CD4-positive, alpha-beta T cell treated with Interleukin-4 for 4 hours (primary cell): Measurements from ENCODE around the gene BRD2.
A peak's percentile ranks its signal among the peaks of the same experiment; 100 is the strongest.

ENCODE experiments used
- DNase-seq: peaks from one replicate; pipeline ENCODE4 v3.0.0-alpha.2; 2020

Gene BRD2

DNA sequence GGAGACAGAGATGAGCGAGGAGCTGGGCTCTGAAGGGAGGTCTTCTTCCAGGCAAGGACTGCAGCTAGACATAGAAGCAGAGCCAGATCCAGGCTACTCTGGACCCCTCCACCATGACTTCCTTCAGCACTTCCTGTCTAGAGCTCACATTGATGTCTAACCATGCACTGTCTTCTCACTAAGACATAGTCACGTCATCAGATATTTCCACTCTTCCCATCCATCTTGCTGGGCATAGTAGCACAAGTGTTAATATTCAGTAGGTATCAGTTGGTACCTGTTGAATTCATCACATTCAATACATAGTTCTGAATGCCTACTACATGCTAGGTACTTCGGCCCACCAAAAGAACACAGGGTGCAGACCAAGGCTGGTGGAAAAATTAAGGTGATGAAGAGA lies 18.4 kb upstream of the BRD2 start:
- no peak for DNase-seq

DNA sequence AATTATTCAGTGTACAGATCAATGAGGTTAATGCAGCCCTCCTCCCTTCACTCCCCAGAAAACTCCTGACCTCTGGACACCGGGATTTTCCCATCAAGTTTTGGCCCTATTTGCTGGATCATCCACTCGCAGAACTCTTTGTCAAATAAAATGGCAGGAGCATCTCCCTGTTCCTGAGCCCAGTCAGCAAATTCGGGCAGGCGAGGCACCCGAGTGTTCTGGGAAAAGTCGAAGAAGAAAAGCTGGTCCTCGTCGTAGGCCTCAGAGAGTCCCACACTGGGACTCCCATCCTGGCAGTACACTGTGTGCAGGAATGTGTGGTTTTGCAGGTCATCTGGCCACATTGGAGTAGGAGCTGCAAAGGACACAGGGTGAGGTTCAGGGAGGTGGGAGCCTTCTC lies 17.9 kb upstream of the BRD2 start:
- DNase-seq, result no peak

DNA sequence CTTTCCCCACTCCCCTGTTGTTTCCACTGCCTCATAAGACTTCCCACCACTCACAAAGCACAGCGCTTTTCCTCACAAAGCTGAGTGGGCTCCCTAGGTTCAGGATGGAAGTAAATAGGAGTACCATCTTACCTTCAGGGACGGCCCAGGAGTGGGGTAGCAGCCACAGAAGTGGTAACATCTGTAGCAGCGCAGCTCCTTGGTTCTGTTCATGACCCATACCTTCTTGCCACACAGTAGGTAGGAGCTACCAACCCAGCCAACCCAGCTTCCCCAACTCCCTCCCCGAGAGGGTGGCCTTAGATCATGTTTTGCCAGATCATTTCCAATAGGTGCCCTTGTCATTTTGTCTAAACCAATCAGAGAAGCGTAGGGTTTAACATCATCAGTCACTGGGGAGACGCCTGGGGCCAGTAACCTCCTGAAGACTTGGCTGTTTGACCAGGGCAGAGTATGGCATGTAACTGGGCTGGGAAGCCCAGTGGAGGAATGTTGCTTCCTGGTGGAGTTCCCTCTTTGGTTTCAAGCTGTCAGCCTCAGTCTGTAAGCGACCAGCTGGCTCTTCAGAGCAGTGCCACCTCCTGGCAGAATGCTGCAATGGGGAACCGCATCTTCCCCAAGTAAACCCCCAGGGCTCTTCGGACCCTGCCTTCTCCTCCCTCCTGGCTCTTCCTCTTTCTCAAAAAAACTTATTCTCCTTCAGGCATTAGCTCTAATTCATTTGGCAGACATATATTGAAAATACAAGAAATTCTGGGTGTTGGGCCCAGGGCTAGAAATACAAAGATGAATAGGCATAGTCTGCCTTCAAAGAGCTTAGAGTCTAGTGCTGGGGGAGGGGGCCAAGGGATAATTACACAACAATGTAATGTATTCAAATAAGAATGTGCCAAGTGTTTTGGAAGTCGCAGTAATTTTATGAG lies 15.3 kb upstream of the BRD2 start, which contains the start of gene HLA-DMA:
TSS of gene HLA-DMA (minus strand) at position 281 of the 923 bp plus-strand sequence. CDS start at position 220, 61 bp downstream.
- DNase-seq, result peak; percentile 89

DNA sequence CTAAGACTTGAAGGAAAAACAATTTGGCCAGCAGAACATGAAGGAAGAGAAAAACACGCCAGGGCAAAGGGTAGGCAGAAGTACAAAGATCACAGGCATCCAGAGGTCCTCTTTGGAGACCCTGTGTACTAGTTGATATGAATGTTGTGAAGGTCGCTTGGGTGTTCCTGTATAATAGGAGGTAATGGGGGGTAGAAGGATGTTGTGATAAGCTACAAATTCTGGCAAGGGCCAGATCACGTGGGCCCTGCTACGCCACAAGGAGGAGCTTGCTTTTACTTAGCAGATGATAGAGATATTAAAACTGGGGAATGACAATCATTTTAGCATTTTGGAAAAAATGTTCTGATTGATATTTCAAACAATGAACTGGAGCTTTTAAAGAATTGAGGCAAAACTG lies 14.6 kb upstream of the BRD2 start:
- no peak for DNase-seq

DNA sequence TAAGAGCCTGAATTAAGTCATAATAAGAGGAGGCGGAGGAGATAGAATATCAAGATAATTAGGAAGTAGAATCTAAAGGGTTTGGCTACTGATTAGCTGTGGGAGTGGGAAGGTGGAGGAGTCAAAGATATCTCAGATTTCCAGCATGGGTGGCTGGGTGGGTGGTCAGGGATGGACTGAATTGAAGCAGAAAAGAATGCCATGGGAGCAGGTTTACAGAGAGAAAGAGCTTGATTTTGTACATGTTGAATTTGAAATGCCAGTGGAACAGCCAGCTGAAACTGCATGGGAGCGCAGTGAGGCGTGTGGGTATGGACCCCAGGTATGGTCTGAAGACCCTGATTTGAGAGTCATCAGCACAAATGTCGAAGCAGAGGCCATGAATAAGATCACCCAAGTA lies 14.1 kb upstream of the BRD2 start:
- no peak for DNase-seq

DNA sequence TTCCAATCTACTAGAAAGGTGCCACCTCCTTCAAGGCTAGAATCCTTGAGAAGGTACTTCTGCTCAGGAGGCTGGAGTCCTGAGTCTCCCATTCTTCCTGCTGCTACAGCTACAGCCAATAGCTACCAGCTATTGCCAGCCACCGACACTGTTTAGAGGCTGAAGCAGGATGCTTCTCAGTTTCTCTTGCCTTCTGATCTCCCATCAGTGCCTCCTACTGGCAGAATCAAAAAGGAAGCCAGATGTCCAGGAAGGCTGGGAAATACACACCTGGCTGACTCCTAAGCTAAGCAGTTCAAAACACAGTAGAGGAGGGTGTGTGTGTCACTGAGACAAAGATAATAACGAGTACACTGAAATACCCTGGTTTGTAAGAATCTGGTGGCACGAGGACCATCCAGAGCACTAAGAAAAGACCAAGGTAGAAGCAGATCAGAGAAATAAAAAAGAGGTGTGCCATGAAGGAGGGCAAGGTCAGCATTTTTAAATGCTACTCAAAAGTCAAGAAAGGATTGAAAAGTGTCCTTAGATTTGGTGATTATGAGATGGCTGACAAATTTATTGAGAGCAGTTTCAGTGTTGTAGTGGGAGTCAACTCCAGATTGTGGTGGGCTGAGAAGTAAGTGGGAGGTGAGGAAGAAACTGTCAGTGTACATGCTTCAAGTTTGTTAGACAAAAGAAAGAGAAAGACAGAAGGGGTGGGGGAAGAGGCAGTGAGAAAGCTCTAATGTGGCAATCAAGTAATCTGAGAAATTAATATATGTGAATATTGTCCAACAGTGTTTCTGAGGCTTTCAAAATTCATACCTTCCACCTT lies 13.2 kb upstream of the BRD2 start:
- peak; percentile 52 for DNase-seq

DNA sequence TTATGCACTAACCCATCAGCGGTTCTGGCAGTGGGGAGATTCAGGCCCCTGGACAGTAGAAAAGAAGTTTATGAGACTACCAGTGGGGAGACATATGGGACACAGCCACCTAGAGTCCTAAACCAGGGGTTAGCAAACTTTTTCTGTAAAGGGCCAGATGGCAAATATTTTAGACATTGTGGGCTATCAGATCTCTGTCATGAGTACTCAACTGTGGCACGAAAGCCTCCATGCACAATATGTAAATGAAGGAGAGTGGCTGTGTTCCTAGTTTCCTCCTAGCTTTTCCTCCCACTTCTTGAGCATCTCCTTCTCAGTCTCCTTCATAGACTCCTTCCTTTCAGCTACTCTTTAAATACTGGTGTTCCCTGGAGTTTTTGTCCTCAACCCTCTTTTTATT lies 12.2 kb upstream of the BRD2 start:
- no peak for DNase-seq

DNA sequence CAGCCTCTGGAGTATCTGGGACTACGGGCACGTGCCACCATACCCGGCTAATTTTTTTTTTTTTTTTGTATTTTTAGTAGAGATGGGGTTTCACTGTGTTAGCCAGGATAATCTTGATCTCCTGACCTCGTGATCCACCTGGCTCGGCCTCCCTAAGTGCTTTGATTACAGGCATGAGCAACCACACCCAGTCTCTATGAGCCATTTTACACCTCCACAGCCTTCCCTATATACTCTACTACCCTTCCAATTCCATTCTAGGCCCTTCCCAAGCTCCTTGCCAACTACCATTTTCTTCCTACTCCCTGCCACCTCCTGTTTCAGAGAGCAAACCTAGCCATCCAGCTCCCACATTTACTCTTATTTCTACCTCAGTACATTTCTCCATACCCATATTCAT lies 7.8 kb upstream of the BRD2 start:
- DNase-seq, result no peak

DNA sequence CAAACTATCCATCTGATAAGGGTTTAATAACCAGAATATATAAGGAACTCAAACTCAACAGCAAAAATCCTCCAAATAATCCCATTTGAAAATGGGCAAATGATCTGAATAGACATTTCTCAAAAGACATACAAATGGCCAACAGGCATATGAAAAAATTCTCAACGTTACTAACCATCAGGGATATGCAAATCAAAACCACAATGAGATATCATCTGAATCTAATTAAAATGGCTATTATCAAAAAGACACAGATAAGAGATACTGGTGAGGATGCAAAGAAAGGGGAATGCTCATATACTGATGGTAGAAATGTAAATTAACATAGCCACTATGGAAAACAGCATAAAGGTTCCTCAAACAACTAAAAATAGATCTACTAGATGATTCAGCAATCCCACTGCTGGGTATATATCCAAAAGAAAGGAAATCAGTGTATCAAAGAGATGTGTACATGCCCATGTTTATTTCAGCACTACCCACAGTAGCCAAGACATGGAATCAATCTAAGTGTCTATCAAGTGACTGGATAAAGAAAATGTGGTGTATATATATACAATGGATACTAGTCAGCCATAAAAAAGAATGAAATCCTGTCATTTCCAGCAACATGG lies 6.1 kb upstream of the BRD2 start:
- DNase-seq, result no peak

DNA sequence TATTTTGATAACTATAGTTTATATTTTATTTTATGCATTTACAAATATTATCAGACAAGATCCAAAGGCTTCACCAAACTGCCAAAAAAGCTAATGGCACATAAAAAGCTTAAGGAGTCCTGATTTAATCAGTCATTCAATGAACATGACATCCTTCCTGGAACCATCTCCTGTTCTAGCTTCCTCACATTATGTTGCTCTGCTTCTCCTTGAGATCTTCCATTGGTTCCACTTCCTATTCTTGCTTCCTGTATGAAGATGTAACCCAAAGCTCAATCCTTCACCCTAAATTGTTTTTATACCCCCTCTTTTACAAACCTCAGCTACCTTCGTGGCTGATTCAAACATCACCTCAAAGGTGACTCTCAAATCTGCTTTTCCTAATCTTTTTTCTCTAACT lies 4.5 kb upstream of the BRD2 start:
- DNase-seq, result no peak

DNA sequence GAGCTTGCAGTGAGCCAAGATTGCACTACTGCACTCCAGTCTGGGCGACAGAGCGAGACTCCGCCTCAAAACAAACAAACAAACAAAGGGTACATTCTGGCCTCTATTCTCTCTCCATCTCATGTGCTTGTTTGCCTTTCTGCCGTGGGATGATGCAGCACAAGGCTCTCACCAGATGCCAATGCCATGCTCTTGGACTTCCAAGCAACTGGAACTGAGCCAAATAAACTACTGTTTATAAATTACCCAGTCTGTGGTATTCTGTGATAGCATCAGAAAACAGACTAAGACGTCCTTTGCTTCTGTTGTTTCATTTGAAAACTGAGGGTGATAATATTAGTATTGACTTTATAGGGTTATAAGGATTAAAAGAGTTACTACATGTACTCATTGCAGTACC lies 3.6 kb upstream of the BRD2 start:
- DNase-seq, result no peak

DNA sequence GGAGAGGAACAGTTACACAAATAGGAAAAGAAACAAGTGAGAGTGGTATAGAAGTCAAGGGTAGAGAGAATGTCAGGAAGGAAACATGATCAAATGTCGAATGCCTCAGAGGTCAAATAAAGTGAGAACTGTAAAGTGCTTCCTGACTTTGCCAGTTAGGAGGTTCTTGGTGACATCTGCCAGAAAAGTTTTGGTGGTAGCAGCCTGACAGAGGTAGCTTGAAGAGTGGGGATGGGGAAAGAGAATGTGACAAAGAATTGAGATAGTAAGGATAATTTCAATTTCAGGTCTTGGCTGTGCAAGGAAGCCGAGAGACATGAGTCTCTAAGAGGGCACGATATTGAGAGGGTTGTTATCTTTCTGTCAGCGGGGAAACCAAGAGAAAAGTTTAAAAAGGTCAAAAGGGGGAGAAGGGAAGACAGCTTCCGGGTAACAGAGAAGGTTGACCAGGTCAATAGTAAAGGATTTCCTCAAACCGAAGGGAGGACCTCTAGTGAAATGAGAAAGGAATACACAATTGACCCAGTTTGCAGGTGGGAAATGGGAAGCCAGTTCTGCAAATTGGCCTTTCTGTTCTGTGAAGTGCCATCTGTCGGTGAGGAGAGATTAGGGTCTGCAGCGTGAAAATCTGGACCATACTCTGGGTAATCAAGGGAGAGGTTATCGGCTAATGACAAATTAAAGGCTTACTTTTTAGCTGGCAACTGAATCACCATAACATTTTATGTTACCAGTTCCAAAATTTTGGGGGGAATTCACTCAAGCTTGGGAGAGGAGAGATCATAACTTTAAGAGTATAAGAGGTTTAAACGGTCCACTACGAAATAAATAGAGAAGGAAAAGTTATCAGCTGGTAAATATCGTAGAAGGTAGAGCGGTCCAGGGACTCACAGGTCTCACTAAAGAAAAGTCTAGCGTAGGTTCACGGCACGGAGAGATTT lies 973 bp upstream of the BRD2 start:
- peak; percentile 51 for DNase-seq

DNA sequence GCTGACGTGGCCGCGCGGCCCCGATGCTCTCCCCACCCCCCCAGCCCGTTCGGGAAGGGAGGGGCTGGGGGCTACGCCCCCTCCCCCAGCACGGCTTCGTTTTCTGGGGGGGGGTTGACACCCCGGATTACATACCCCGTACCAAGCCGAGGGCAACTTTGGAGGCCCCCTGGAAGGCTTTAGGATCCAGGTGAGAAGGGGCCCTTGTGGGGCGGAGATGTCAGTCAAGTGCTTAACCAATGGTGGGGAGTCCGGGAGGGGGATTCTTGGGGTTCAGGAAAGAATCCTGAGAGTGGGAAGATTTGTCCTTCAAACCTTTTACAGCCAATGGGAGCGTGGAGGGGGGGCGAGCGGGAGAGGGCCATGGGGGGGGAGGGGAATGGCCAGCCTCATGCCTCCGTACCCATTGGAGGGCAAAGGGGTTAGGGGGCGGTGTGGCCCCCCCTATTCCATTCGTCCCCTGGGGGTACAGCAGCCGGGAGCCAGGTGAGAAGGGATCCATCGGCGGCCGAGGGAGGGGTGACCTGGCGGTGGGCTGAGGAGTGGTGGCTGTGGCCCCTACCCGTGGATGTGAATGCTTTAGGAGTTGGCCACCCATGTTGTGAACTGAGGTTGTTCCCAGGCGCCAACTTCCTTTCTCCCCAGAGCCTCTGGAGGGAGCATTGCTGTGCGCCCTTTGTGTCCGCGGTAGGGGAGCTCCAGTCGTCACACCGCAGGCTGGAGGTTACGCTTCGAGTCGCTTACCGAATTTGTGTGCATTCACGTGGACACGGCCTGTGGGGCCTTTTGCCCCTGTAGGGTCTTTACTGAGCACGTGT lies 682 bp downstream of the BRD2 start:
- peak; percentile 60 for DNase-seq

DNA sequence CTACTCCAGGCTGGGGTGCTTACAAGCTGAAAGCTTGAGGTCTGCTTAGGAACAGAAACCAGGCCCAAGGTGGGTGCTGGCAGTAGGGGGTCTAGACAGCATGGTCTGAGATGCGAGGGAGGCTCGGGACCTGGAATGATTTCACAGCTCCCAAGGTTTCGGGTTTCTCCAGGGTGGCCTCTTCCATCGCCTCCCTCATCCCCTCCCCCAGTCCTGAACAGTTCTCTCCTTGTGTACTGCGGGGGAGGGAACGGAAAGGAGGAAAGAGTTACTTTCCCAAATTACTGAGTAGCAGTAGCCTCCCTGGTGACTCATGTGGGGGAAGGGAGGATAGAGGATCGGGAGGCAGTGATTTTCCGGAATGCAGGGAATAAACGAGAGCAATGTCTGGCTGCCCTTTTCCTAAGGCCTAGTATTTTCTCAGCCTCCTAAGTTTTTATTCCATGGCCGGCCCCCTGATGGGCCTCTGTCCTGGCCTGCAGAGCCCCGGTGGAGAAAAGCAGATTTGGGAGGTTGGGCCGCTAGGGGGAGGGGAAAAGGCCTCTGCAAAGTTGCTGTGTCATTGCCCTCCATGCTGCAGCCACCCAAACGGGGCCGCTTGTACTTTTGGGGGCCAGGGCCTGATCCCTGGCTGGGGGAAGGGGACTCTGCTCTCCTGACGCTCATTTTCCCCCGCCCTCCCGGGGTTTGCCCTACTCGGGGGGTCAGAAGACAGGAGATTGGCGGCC lies 1.5 kb downstream of the BRD2 start:
- peak; percentile 61 for DNase-seq

DNA sequence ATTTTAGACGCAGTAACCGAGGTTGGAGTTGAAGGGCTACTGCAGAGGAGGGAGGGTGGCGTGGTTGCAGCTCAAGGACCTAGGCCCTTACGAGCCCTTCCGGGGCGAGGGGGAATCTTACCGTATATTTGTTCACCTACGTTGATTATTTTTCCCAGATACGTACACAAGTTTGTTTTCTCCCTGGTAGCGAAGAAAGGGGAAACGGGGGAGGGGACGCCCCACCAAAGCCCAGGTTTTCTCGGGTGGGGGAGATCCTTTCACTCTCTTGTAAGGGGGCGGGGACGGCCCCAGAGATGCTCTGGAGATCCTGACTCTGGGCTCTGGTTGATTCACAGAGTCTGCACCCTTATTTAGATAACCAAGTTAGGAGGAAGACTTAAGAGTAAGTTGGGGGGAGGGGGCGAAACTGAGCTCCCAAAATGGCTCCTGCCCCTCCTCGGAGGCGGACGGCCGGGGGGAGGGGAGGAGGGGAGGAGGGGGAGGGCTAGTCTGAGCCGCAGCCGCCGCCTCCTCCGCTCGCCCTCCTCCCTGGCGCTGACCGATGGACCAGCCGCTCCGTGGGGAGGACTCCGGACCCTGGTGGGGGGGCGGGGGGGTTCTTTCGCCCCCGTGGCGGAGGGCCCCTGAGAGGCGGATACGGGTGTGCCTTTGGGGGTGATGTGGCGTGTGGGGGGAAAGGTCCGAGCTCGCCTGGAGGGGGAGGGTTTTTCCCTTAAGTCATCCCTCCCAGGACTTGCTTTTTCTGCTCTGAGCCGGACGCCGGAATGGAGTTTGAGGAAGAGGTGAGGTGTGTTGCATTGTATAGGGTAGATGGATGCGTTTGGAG lies 2.2 kb downstream of the BRD2 start:
- peak; percentile 81 for DNase-seq

DNA sequence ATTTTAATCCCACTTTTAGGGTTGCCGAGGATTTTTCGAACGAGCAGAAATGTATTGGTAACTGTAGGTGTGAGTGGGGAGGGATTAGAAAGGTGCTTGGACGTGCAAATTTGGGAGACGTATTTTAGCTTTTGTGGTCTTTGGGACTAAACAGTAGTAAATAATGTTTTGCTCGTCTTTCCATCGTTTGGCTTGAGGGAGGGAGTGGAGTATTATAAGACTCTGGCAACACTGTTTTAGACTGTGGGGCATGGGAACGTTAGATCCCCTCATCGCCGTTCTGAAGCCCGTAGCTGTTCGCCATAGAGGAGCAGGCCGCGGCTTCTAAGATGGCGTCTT lies 2.8 kb downstream of the BRD2 start:
- no peak for DNase-seq

DNA sequence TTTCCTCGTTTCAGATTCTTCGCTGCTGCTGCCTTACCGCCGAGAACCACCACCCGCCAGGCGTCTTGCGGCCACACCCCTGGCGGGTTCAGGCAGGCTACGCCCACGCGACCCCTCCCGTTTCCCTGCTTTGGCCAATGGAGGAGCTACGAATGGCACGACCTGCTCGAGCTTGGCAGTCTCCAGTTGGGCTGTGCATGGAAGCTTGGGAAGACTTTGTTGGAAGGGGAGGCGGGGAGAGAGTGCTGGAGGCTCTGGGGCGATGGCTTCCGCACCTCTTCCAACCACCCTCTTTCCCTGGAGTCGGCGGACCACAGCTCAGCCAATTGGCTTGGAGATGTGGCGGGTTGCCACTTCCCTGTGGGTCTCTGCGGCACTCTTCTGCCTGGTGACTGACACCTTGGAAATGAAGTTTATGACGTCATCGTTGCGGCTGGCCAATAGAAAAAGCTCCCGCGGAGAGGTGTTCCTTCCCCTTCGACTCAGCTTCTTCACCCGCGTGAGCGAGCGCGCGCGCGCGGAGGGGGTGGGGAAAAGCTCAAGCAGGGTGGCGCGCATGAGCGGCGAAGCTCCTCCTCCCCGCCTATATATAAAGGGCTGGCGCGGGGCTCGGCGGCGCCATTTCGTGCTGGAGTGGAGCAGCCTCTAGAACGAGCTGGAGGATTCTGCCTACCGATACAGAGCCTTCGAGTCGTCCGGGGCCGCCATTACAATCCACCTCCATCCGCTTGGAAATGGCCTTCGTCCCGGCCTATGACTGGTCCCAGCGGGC lies 3.4 kb downstream of the BRD2 start:
- DNase-seq, result peak; percentile 100

DNA sequence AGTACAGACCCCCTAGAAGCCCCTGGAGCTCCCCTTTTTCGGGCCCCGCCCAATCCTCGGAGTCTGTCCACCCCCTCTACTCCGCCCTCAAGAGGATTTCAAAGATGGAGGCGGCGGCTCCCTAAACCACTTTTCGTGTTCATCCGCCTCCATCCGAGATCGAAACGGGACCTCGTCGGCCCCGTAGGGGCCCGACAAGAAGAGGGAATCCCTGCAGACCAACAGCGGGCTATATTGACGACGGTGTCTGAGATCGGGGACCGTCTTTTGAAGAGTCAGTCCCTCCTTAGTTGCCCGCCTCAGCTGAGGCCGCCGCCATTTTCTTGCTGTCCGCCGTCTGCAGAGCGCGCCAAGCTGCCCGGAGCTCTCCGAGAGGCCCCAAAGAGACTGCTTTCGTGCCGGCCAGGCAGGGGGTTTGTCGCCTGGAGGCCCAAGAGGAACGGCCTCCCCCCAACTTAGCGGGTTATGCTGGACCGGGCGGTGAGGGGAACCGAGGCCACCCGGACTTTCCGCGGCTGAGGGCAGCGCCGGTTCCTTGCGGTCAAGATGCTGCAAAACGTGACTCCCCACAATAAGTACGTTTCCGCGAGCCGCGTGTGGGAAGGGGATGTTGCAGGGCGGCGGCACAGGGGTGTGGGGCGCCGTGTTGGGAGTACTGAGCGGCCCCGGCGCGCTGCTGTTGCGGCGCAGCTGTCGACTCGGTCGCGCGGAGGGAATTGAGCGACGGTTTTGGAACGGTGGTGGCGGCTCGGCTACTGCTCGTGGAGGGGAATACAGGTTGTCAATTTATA lies 4.2 kb downstream of the BRD2 start:
- DNase-seq, result peak; percentile 52
